ENCODE measurements around the gene POLR2L.

POLR2L gene

DNA sequence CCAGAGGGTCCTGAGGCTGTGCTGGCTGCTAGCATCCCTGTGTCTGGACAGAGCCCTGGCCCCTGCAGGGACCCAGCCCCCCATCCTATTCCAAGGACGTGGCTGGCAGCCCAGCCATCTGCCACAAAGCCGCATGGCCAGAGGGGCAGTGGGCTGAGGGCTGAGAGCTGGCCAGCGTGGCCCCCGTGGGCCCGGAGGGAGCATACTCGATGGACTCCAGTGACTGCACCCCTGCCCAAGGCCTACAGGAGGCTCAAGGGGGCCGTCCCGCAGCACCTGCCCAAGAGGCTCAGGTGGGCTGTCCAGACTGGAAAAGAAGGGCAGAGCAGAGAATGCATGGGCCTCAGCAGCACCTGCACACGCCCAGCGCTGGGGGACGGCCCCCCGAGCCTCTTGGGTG, 13.5 kb upstream of the POLR2L start:
- no peak for ATAC-seq
- TF ChIP-seq OSR1 (CRISPR knock-in tag; IDR thresholded peaks at IDR 0.05) = no peak
- TF ChIP-seq, protein P1, sequence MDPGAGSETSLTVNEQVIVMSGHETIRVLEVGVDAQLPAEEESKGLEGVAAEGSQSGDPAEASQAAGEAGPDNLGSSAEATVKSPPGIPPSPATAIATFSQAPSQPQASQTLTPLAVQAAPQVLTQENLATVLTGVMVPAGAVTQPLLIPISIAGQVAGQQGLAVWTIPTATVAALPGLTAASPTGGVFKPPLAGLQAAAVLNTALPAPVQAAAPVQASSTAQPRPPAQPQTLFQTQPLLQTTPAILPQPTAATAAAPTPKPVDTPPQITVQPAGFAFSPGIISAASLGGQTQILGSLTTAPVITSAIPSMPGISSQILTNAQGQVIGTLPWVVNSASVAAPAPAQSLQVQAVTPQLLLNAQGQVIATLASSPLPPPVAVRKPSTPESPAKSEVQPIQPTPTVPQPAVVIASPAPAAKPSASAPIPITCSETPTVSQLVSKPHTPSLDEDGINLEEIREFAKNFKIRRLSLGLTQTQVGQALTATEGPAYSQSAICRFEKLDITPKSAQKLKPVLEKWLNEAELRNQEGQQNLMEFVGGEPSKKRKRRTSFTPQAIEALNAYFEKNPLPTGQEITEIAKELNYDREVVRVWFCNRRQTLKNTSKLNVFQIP (CRISPR knock-in tag; IDR thresholded peaks at IDR 0.05; ENCODE audit: borderline replicate concordance, low read depth) = no peak
- no peak for TF ChIP-seq ARNTL (CRISPR knock-in tag; IDR thresholded peaks at IDR 0.05; ENCODE audit: borderline replicate concordance, low read depth)
- TF ChIP-seq, protein P2, sequence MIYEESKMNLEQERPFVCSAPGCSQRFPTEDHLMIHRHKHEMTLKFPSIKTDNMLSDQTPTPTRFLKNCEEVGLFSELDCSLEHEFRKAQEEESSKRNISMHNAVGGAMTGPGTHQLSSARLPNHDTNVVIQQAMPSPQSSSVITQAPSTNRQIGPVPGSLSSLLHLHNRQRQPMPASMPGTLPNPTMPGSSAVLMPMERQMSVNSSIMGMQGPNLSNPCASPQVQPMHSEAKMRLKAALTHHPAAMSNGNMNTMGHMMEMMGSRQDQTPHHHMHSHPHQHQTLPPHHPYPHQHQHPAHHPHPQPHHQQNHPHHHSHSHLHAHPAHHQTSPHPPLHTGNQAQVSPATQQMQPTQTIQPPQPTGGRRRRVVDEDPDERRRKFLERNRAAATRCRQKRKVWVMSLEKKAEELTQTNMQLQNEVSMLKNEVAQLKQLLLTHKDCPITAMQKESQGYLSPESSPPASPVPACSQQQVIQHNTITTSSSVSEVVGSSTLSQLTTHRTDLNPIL (CRISPR knock-in tag; IDR thresholded peaks at IDR 0.05; ENCODE audit: low read depth) = no peak
- no peak for TF ChIP-seq PPARA (CRISPR knock-in tag; IDR thresholded peaks at IDR 0.05; ENCODE audit: borderline replicate concordance)
- TF ChIP-seq BACH2 (CRISPR knock-in tag; IDR thresholded peaks at IDR 0.05; ENCODE audit: borderline replicate concordance) = no peak
- TF ChIP-seq TOX (CRISPR knock-in tag; IDR thresholded peaks at IDR 0.05; ENCODE audit: borderline replicate concordance) = no peak
- TF ChIP-seq RARB (CRISPR knock-in tag; IDR thresholded peaks at IDR 0.05) = no peak
- TF ChIP-seq ZFP3 (CRISPR knock-in tag; IDR thresholded peaks at IDR 0.05) = no peak
- no peak for TF ChIP-seq SNAI2 (CRISPR knock-in tag; IDR thresholded peaks at IDR 0.05)
- no peak for TF ChIP-seq ZNF70 (CRISPR knock-in tag; IDR thresholded peaks at IDR 0.05)
- no peak for TF ChIP-seq CSDC2 (CRISPR knock-in tag; IDR thresholded peaks at IDR 0.05)
- TF ChIP-seq, protein P3, sequence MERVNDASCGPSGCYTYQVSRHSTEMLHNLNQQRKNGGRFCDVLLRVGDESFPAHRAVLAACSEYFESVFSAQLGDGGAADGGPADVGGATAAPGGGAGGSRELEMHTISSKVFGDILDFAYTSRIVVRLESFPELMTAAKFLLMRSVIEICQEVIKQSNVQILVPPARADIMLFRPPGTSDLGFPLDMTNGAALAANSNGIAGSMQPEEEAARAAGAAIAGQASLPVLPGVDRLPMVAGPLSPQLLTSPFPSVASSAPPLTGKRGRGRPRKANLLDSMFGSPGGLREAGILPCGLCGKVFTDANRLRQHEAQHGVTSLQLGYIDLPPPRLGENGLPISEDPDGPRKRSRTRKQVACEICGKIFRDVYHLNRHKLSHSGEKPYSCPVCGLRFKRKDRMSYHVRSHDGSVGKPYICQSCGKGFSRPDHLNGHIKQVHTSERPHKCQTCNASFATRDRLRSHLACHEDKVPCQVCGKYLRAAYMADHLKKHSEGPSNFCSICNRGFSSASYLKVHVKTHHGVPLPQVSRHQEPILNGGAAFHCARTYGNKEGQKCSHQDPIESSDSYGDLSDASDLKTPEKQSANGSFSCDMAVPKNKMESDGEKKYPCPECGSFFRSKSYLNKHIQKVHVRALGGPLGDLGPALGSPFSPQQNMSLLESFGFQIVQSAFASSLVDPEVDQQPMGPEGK (CRISPR knock-in tag; IDR thresholded peaks at IDR 0.05; ENCODE audit: borderline replicate concordance) = no peak

DNA sequence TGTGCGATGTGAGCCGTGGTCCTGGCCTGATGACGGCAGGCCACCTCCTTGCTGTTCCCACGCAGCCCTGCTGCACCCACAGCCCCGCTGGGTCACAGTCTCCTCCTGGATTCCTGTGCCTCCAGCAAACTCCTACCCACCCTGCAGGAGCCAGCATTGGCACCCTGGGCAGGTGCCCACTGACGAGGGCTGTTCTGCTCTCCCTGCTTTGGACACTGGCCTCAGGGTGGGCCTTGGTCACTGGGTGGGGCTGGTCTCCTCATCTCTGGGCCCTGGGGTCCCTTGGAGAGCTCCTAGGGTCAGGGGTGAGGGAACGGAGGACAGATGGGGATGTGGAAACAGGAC, 13.0 kb upstream of the POLR2L start:
- ATAC-seq = no peak
- TF ChIP-seq GLIS3 (CRISPR knock-in tag; IDR thresholded peaks at IDR 0.05) (no peak), ZFP3 (CRISPR knock-in tag; IDR thresholded peaks at IDR 0.05) (peak; percentile 90)

DNA sequence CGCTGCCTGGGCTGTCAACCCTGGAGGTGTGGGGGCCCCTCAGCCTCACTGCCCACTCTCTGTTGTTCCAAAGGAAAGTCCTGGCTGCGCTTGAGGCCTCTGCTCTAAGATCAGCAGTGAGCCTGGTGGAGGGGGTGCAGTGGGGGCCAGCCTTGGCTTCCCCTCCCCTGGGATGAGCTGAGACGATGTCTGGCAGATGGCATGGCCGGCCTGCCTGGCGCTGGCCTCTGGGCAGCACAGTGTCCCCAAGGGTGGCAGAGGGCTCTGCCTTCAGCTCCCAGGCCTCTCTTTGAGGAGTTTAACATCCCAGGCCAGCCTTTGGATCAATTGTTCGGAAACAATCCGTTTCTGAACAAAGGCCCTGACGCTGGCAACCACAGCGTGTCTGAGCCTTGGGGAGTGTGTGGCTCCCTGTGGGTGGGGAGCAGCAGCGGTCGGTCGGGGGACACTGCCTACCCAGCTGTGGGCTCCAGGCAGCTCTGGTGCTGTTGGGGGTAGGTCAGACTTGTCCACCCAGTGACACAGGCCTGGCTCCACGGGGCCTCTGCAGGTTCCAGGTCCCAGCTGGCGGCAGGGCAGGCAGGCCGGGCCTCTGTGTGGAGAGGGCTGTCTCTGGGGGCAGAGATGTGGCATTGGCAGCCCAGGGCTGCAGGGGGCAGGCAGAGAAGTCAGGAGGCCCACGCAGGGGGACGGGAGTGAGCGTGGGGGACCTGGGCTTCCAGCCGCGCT, 12.4 kb upstream of the POLR2L start:
- TF ChIP-seq ZNF565 (CRISPR knock-in tag; conservative IDR thresholded peaks at IDR 0.05; ENCODE audit: low read depth) (no peak), GLIS3 (CRISPR knock-in tag; IDR thresholded peaks at IDR 0.05) (no peak), ZNF70 (CRISPR knock-in tag; IDR thresholded peaks at IDR 0.05) (no peak), ISL1 (CRISPR knock-in tag; IDR thresholded peaks at IDR 0.05) (no peak), RARB (CRISPR knock-in tag; IDR thresholded peaks at IDR 0.05) (no peak), CSDC2 (CRISPR knock-in tag; IDR thresholded peaks at IDR 0.05) (no peak), PPARA (CRISPR knock-in tag; IDR thresholded peaks at IDR 0.05; ENCODE audit: borderline replicate concordance) (no peak), BACH2 (CRISPR knock-in tag; IDR thresholded peaks at IDR 0.05; ENCODE audit: borderline replicate concordance) (no peak), TCF4 (CRISPR knock-in tag; IDR thresholded peaks at IDR 0.05; ENCODE audit: borderline replicate concordance) (no peak), ZC3H10 (CRISPR knock-in tag; IDR thresholded peaks at IDR 0.05) (no peak), ARNTL (CRISPR knock-in tag; IDR thresholded peaks at IDR 0.05; ENCODE audit: borderline replicate concordance, low read depth) (no peak), TOX (CRISPR knock-in tag; IDR thresholded peaks at IDR 0.05; ENCODE audit: borderline replicate concordance) (no peak)
- TF ChIP-seq, protein P3 (CRISPR knock-in tag; IDR thresholded peaks at IDR 0.05; ENCODE audit: borderline replicate concordance) = no peak
- TF ChIP-seq, protein P4, sequence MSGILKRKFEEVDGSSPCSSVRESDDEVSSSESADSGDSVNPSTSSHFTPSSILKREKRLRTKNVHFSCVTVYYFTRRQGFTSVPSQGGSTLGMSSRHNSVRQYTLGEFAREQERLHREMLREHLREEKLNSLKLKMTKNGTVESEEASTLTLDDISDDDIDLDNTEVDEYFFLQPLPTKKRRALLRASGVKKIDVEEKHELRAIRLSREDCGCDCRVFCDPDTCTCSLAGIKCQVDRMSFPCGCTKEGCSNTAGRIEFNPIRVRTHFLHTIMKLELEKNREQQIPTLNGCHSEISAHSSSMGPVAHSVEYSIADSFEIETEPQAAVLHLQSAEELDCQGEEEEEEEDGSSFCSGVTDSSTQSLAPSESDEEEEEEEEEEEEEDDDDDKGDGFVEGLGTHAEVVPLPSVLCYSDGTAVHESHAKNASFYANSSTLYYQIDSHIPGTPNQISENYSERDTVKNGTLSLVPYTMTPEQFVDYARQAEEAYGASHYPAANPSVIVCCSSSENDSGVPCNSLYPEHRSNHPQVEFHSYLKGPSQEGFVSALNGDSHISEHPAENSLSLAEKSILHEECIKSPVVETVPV (CRISPR knock-in tag; IDR thresholded peaks at IDR 0.05) = no peak

More for the DNA sequence above, 12.4 kb upstream of the POLR2L start:
- ATAC-seq = no peak

Data from SK-N-SH treated with all-trans-retinoic acid at 6 μM for 48 hours (cell line).